T-helper 2 cell treated with Interferon-gamma antibody and Interleukin-4, amounts not matched to agents 5 μg/mL and 100 μg/mL, for 36 hours (primary cell): ENCODE measurements around the gene ZBTB47.

ENCODE experiments used
- DNase-seq: peaks from one replicate; pipeline ENCODE4 v3.0.0; 2021; ENCODE audit warnings: low spot score
- H3K27ac Mint-ChIP-seq: one replicate; pipeline ENCODE4 v1.8.0; 2021; ENCODE audit warnings: mild to moderate bottlenecking, mixed read lengths
- H3K27me3 Mint-ChIP-seq: one replicate; pipeline ENCODE4 v1.8.0; 2021; ENCODE audit warnings: low read depth, mixed read lengths
- H3K36me3 Mint-ChIP-seq: one replicate; pipeline ENCODE4 v1.8.0; 2021; ENCODE audit warnings: low read depth, mixed read lengths
- H3K4me1 Mint-ChIP-seq: one replicate; pipeline ENCODE4 v1.8.0; 2021; ENCODE audit warnings: low read depth, mixed read lengths
- H3K4me3 Mint-ChIP-seq: one replicate; pipeline ENCODE4 v1.8.0; 2022; ENCODE audit warnings: mild to moderate bottlenecking, moderate library complexity, mixed read lengths
- H3K9me3 Mint-ChIP-seq: one replicate; pipeline ENCODE4 v1.8.0; 2021; ENCODE audit warnings: mixed read lengths

ZBTB47 gene

DNA sequence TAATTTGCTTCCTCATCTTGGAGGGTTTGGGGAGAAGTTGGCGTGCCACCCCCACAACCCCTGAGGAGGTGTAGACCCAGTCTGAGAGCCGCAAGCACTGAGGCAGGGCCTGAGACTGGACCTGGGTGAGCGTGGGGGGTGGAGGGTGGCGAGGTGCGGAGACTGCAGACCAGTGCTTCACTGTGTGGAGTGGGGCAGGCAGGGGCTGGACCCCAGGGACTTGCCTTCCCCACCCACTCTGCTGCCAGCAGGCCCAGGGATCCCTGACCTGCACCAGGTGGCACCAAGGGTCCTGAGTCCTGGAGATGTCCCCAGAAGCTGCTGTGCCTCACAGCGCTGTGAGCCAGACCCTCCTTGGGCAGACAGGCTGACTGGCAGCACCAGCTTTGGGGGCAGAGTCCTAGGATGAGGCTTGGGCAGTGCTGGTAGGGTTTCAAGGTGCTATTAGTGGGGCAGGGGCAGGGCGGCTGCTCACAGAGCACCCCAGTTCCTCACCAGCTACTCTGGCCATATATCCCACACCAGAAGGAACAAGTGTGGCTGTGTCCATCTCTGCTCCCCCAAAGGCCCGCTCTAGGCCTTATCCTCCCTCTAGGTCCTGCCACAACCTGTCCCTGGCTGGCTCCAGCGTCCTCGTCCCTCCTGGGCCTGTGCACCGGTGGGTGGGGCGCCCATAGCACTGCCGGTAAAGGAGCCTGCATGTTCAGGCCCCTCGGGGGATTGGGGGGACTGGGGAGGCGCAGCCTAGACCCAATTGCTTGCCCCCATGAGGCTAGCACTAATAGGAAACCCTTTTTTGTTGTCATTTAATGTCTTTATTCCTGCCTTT lies 11.8 kb downstream of the ZBTB47 start:
- Mint-ChIP-seq H3K36me3 (no peaks in the 10 kb centered on the region), H3K27ac (no peak overlapping the region), H3K27me3 (no peaks in the 10 kb centered on the region), H3K4me1 (no peaks in the 10 kb centered on the region), H3K9me3 (peaks cover 3% of the 10 kb centered on the region), H3K4me3 (no peak overlapping the region)
- no peak for DNase-seq

DNA sequence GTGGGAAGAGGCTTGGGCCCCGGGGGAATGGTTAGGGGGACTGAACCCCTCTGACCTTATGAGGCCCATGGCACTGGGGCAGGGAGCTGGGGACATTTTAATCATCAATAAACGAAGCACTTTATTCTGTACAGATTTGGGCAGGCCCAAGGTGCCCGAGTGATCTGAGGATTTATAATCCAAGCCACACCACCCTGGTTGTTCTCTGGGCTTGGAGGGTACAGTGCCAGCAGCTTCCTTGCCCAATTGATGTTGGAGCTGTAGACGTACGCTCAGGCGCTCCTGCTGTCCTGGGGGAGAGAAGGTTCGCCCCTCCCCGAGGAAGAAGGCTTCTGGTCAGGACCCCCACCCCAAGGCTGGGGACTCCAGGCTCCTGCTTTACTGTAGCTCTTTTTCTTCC lies 12.5 kb downstream of the ZBTB47 start:
- no peaks in the 10 kb centered on the region for H3K4me1 Mint-ChIP-seq
- no peaks in the 10 kb centered on the region for H3K36me3 Mint-ChIP-seq
- H3K4me3 Mint-ChIP-seq: no peak overlapping the region
- DNase-seq: no peak
- no peaks in the 10 kb centered on the region for H3K27me3 Mint-ChIP-seq
- H3K9me3 Mint-ChIP-seq: peaks cover 3% of the 10 kb centered on the region
- H3K27ac Mint-ChIP-seq: no peak overlapping the region

DNA sequence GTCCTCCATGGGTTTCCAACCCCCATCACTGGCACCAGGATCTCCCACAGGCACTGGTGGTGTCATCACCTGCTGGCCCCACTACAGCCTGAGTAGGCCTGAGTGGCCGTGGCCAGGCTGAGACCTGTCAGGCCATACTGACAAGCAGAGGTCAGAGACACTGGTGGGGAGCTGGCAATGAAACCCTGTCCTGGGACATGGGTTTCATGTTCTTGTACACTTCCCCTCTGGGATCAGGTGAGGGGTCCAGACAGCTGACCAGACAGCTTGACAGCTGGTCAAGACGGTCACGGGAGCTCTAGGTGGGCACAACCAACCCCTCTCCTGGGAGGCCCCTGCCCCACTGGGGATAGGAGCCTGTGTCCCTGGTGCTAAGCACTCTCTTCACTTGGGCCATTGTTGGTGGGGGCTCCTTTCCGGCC lies 13.1 kb downstream of the ZBTB47 start:
- no peak for DNase-seq
- H3K27me3 Mint-ChIP-seq: no peaks in the 10 kb centered on the region
- no peaks in the 10 kb centered on the region for H3K36me3 Mint-ChIP-seq
- peaks cover 3% of the 10 kb centered on the region for H3K9me3 Mint-ChIP-seq
- H3K4me3 Mint-ChIP-seq: no peak overlapping the region
- H3K4me1 Mint-ChIP-seq: no peaks in the 10 kb centered on the region
- no peak overlapping the region for H3K27ac Mint-ChIP-seq

DNA sequence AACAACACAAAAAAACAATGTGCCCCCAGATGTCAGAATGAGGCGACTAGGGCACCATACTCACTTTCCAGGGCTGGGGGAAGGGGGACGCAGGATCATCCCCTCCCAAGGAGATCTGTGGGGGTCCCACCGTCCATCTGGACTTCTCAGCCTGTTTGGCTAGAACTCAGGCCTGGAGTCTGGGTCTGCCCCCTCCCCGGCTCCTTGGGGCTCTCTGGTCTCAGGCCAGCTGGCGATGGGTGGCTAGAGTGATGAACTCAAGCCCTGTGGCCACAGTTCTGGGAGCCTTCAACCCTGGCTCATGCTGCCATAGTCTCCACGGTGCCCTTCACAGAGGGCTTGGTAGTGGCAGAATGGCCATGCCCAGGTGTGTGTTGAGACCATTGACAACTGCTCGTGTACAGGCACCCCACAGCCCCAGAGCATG lies 13.6 kb downstream of the ZBTB47 start:
- peaks cover 3% of the 10 kb centered on the region for H3K9me3 Mint-ChIP-seq
- H3K27me3 Mint-ChIP-seq: no peaks in the 10 kb centered on the region
- no peak overlapping the region for H3K4me3 Mint-ChIP-seq
- no peak overlapping the region for H3K27ac Mint-ChIP-seq
- no peaks in the 10 kb centered on the region for H3K36me3 Mint-ChIP-seq
- no peaks in the 10 kb centered on the region for H3K4me1 Mint-ChIP-seq
- no peak for DNase-seq

DNA sequence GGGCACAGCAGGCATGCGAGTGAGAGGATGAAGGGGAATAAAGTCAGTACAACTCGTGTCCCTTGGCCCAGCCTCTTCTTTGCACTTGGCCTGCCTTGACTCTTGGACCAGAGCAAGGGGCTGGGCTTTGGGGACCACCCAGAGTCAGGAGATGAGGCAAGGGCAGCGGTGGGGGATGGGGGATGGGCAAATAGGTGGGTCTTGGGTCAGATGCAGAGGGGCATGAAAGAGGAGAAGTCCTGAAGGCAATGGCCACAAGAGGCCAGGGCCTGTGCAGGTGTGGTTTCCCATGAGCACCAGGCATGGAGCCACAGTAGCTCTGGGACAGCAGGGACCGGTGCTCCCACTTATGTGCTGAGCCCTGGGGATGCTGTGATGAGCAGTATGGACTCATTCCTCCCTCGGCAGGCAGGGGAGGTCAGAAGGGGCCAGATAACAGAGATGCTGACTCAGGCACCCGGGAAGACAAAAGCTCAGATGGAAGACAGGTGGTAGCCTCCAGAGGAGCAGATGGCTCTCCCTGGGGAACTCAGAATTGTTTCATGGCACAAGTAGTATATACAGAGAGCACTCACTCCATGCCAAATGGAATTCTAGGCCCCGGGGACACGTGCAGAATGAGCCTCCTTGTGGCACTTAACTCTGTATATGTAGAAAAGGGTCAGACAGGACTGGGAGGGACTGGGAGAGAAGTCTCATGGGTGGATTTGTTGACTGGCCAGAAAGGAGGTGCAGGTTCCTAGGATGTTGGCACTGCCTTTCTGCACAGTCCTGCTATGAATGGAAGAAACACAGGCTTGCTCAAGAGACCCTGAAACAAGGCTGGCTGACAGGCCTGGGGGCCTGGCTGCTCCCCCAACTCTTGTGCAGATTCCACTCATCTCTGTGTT lies 14.3 kb downstream of the ZBTB47 start:
- Mint-ChIP-seq H3K27ac (no peak overlapping the region), H3K9me3 (peaks cover 3% of the 10 kb centered on the region), H3K27me3 (no peaks in the 10 kb centered on the region), H3K36me3 (no peaks in the 10 kb centered on the region), H3K4me1 (no peaks in the 10 kb centered on the region), H3K4me3 (no peak overlapping the region)
- no peak for DNase-seq

DNA sequence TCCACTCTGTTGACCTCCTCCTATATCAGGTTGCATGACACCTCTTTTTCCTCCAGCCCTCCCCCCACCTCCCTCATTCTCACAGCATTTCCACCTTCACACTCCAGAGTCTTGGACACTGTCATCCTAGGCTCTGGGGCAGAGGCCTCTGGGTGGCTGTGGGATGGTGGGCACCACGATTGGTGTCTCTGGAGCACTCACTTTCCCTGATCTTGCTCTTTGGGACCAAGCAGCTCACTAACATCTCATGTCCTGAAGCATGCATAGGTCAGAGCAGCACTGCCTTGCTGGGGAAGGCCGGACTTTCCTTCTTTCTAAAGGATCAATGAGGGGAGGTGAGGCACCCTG lies 14.9 kb downstream of the ZBTB47 start:
- no peaks in the 10 kb centered on the region for H3K4me1 Mint-ChIP-seq
- H3K27me3 Mint-ChIP-seq: no peaks in the 10 kb centered on the region
- no peaks in the 10 kb centered on the region for H3K36me3 Mint-ChIP-seq
- no peak overlapping the region for H3K4me3 Mint-ChIP-seq
- H3K9me3 Mint-ChIP-seq: peaks cover 3% of the 10 kb centered on the region
- H3K27ac Mint-ChIP-seq: no peak overlapping the region
- DNase-seq: no peak

DNA sequence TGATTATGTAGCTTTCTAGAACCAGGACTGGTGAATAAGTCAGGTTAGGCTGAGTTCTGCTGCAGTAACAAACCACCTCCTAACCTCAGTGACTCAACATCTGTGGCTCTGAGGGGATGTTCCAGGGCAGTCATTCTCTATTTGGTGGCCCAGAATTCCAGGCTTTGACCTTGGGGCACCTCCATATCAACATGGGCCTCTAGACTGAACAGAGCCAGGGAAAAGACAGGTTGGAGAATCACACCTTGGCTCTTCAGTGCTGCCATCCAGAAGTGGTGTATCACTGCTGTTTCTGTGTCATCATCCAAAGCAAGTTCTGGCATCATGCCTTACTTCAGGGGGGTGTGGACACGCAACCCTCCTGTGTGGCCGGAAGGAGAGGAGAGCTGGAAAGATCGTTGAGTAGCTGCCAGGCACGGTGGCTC lies 15.3 kb downstream of the ZBTB47 start:
- no peak overlapping the region for H3K4me3 Mint-ChIP-seq
- no peak for DNase-seq
- no peaks in the 10 kb centered on the region for H3K27me3 Mint-ChIP-seq
- H3K4me1 Mint-ChIP-seq: no peaks in the 10 kb centered on the region
- no peak overlapping the region for H3K27ac Mint-ChIP-seq
- H3K36me3 Mint-ChIP-seq: no peaks in the 10 kb centered on the region
- peaks cover 3% of the 10 kb centered on the region for H3K9me3 Mint-ChIP-seq

DNA sequence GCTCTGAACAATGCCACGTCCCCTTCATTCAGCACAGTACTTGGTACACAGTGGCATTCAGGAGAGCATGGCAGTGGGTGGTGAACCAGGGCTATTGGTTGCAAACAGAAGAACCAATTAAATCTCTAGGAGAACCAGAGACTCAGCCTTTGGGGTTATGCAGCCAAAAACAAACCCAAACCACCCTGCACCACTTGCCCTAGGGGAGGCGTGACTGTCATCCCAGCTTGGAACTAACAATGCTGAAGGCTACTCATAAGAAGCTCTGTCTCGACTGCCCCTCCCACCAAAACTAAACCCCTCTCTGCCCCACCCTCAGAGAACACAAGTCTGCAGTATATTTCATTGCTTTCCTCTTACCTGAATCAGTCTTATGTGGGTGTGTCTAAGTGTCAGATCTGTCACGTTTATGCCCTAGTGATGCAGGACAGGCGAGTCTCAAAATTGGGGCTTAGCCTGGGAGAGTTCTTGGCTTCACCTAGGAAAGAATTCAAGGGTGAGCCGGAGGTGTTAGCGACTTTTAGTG lies 16.6 kb downstream of the ZBTB47 start:
- Mint-ChIP-seq H3K4me3 (no peak overlapping the region), H3K36me3 (no peaks in the 10 kb centered on the region)

DNA sequence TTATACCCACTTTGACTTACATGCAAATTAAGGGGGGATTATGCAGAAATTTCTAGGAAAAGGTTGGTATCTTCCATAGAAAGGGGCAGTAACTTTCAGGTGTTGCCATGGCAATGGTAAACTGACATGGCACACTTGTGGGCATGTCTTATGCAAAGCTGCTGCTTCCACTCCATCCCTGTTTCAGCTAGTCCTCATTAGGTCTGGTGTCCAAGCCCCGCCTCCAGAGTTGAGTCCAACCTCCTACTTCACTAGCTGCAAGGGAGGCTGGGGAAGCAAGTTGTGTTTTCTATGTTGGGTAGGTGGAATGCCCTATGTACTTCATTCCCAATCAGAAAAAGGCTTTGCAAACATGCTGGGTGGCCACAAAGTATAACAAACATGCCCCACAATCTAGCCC lies 17.2 kb downstream of the ZBTB47 start:
- H3K4me3 Mint-ChIP-seq: no peak overlapping the region
- H3K27me3 Mint-ChIP-seq: no peaks in the 10 kb centered on the region
- H3K36me3 Mint-ChIP-seq: no peaks in the 10 kb centered on the region
- no peak overlapping the region for H3K27ac Mint-ChIP-seq
- no peak for DNase-seq
- peaks cover 3% of the 10 kb centered on the region for H3K9me3 Mint-ChIP-seq
- H3K4me1 Mint-ChIP-seq: no peaks in the 10 kb centered on the region

More for the DNA sequence above, 16.6 kb downstream of the ZBTB47 start:
- Mint-ChIP-seq H3K4me1 (no peaks in the 10 kb centered on the region), H3K27me3 (no peaks in the 10 kb centered on the region), H3K9me3 (peaks cover 3% of the 10 kb centered on the region), H3K27ac (no peak overlapping the region)
- no peak for DNase-seq

DNA sequence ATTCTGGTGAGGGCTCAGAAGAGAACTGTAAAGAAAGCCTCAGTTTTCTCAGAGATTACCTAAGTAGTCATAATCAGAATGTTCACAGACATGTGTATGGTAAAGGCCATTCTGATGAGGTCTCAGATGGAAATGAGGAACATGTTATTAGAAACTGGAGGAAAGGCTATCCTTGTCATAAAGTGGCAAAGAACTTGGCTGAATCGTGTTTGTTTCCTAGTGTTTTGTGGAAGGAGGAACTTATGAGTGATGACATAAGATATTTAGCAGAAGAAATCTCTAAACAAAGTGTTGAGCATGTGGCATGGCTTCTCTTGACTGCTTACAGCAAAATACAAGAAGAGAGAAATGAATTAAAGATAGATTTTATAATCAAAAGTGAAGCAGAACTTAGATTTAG lies 19.0 kb downstream of the ZBTB47 start:
- Mint-ChIP-seq H3K27me3 (no peaks in the 10 kb centered on the region), H3K4me3 (no peak overlapping the region), H3K4me1 (no peaks in the 10 kb centered on the region), H3K9me3 (peaks cover 18% of the 10 kb centered on the region), H3K36me3 (no peaks in the 10 kb centered on the region), H3K27ac (no peak overlapping the region)
- DNase-seq: no peak

DNA sequence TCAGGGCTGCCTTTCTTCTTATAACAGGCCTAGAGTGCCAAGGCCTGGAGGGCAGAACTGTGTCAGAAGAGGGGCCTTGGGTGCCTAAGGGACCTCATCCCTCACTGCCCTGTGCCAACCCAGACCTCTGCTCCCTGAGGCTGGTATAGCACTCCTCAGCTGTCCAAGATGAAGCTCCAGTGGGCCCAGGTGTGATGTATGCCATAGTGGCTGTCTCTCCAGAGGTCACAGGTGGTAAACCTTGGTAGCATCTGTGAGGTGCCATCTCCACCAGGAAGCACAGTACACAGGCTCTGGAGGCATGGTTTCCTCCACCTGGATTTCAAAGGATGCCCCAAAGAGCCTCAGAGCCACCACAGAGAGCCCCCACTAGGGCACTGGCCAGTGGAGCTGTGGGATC lies 19.6 kb downstream of the ZBTB47 start:
- Mint-ChIP-seq H3K36me3 (no peaks in the 10 kb centered on the region), H3K27ac (no peak overlapping the region), H3K4me1 (no peaks in the 10 kb centered on the region), H3K4me3 (no peak overlapping the region), H3K27me3 (no peaks in the 10 kb centered on the region), H3K9me3 (peaks cover 24% of the 10 kb centered on the region)
- DNase-seq: no peak

DNA sequence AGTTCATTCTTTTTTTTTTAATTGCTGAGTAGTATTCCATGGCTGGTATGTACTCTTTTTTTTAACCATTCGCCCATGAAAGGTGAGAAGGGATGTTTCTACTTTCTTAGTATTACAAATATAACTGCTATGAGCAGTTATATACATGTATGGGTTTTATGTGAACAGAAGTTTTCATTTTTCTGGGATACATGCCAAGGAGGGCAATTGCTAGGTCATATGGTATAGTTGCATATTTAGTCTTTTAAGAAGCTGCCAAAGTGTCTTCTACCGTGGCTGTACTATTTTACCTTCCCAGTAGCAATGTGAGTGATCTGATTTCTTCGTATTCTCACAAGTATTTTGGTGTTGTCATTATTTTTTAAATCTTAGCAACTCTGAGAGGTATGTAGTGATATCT lies 20.6 kb downstream of the ZBTB47 start:
- peaks cover 27% of the 10 kb centered on the region for H3K9me3 Mint-ChIP-seq
- no peak overlapping the region for H3K4me3 Mint-ChIP-seq
- no peak overlapping the region for H3K27ac Mint-ChIP-seq
- no peak for DNase-seq
- no peaks in the 10 kb centered on the region for H3K27me3 Mint-ChIP-seq
- H3K36me3 Mint-ChIP-seq: no peaks in the 10 kb centered on the region
- H3K4me1 Mint-ChIP-seq: no peaks in the 10 kb centered on the region

DNA sequence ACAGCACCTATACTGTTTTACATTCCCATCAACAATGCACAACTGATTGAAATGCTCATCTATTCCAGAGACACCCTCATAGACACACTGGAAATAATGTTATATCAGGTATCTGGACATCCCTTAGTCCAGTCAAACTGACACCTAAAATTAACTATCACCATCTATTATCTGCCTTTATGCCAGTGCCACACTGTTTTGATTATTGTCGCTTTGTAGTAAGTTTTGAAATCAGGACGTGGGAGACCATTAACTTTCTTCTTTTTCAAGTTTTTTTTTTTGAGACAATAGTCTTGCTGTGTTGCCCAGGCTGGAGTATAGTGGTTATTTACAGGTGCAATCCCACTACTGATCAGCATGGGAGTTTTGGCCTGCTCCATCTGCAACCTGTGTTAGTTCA lies 22.4 kb downstream of the ZBTB47 start:
- peaks cover 27% of the 10 kb centered on the region for H3K9me3 Mint-ChIP-seq
- no peak for DNase-seq
- no peaks in the 10 kb centered on the region for H3K27me3 Mint-ChIP-seq
- no peaks in the 10 kb centered on the region for H3K4me1 Mint-ChIP-seq
- H3K4me3 Mint-ChIP-seq: no peak overlapping the region
- H3K27ac Mint-ChIP-seq: no peak overlapping the region
- no peaks in the 10 kb centered on the region for H3K36me3 Mint-ChIP-seq

DNA sequence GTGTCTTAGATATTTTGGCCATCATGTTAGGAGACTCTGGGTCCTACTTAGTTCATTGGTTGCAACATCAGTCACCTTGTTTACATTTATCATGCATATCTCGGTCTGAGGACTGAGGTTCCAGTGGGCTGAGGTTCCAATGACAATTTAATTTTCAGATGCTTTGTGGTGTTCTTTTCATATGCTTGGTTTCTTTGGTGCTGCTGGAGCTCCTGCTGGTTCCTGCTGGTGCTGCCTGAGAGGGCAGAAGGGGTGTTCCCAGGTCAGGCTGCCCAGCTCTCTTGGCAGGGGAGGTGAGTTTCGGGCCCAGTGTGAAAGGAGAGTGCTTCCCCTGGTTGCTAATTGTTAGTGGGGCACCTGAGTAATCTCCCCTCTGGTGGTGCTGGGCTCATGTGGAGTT lies 24.9 kb downstream of the ZBTB47 start:
- Mint-ChIP-seq H3K27me3 (no peaks in the 10 kb centered on the region), H3K27ac (no peak overlapping the region), H3K4me1 (no peaks in the 10 kb centered on the region), H3K4me3 (no peak overlapping the region), H3K36me3 (no peaks in the 10 kb centered on the region), H3K9me3 (peaks cover 27% of the 10 kb centered on the region)
- DNase-seq: no peak
